K562 (cell line): ENCODE measurements around the gene NOL12. TPM values are rescaled to one million over a fixed set of nuclear protein-coding genes. Genes with fewer than 3 reads are reported as not detected.

Experiments
- ATAC-seq: fragments of 200-7000 bp; cut with Tn5 transposase; 3 replicates; pipeline ENCODE4 v1.9.1; 2020; ENCODE audit warnings: moderate library complexity
- BruUV-seq: library from RNA; stranded (reverse); fragments of 400-500 nt; replicated peaks from 2 replicates; lab custom pipeline; 2021; lab: Mats Ljungman, UMichigan
- CTCF ChIA-PET: fragments of 300-600 bp; formaldehyde crosslinking; extraction: SDS; loops from one replicate; lab custom pipeline; 2021; ENCODE audit warnings: low intra/inter-chr PET ratio; lab: Yijun Ruan, JAX
- POLR2A ChIA-PET: fragments of 300-600, 350-650 bp; sonication (Branson Sonifier 250); formaldehyde crosslinking; extraction: SDS; loops from one replicate; lab custom pipeline; 2021; ENCODE audit warnings: antibody characterized with exemption, inconsistent platforms; lab: Yijun Ruan, JAX
- DNase-seq, 4 experiments: peaks; one replicate each; pipeline versions ENCODE4 v3.0.0 to v3.0.0-alpha.2; 2011 to 2018; ENCODE audit warnings: low spot score in 3 of 4, mixed read lengths in 3 of 4; ENCODE audit errors: extremely low read depth in 1 of 4
- FAIRE-seq: peaks from 2 replicates; lab custom pipeline; 2011; peaks lifted over from hg19 to GRCh38; lab: Jason Lieb, UNC
- H2AFZ ChIP-seq: 2 replicates; pipeline ENCODE4 v1.6.0; 2011; ENCODE audit warnings: low read depth, low read length, control low read depth, inconsistent platforms
- H3K27ac ChIP-seq: fragments of 200-600 bp; 3 replicates; pipeline ENCODE4 v1.8.0; 2011; ENCODE audit warnings: low read depth, mild to moderate bottlenecking, control low read depth, inconsistent platforms, low read length, moderate library complexity, mixed read lengths; ENCODE audit errors: extremely low read depth
- H3K27me3 ChIP-seq, 2 experiments: fragments of 300-600 bp in 1 of 2; 2 replicates in 1 of 2; 3 replicates in 1 of 2; pipeline versions ENCODE4 v1.6.0 to v1.8.0; 2011; ENCODE audit warnings: inconsistent platforms in 2 of 2, low read length in 2 of 2, mild to moderate bottlenecking in 1 of 2, mixed read lengths in 1 of 2, moderate library complexity in 1 of 2; ENCODE audit not compliant: control insufficient read depth in 2 of 2, insufficient read depth in 2 of 2
- H3K36me3 ChIP-seq: fragments of 300-600 bp; 3 replicates; pipeline ENCODE4 v1.8.0; 2011; ENCODE audit warnings: mild to moderate bottlenecking, low read length, inconsistent platforms; ENCODE audit not compliant: control insufficient read depth, insufficient read depth
- H3K4me1 ChIP-seq, 2 experiments: fragments of 200-600 bp in 1 of 2; replicated peaks in 1 of 2; 2 replicates in 1 of 2; 3 replicates in 1 of 2; pipeline versions ENCODE4 v1.5.1 to v1.8.0; 2011; ENCODE audit warnings: inconsistent platforms in 2 of 2, low read length in 2 of 2, mild to moderate bottlenecking in 1 of 2, mixed read lengths in 1 of 2, moderate library complexity in 1 of 2; ENCODE audit not compliant: control insufficient read depth in 2 of 2, insufficient read depth in 2 of 2
- H3K4me2 ChIP-seq: 2 replicates; pipeline ENCODE4 v1.6.1; 2011; ENCODE audit warnings: low read length, control low read depth, inconsistent platforms, mixed read lengths; ENCODE audit not compliant: insufficient read depth
- H3K4me3 ChIP-seq: fragments of 200-600 bp; sonication (generic), shearing (Covaris generic); 2 replicates; pipeline ENCODE4 v1.5.1; 2016; ENCODE audit warnings: control low read depth, inconsistent platforms
- H3K79me2 ChIP-seq: fragments of 200-600 bp; 3 replicates; pipeline ENCODE4 v1.8.0; 2011; ENCODE audit warnings: low read length, inconsistent platforms; ENCODE audit not compliant: control insufficient read depth, insufficient read depth
- H3K9ac ChIP-seq, 2 experiments: 2 replicates each; pipeline versions ENCODE4 v1.6.0 to v1.6.1; 2011; ENCODE audit warnings: low read depth in 2 of 2, low read length in 2 of 2, control low read depth in 1 of 2, inconsistent platforms in 1 of 2, mild to moderate bottlenecking in 1 of 2, mixed read lengths in 1 of 2; ENCODE audit not compliant: insufficient read depth in 1 of 2
- H3K9me1 ChIP-seq: one replicate; pipeline ENCODE4 v1.6.0; 2011; ENCODE audit warnings: inconsistent platforms, mild to moderate bottlenecking, low read length, moderate library complexity; ENCODE audit not compliant: control insufficient read depth, insufficient read depth
- H3K9me3 ChIP-seq: replicated peaks from 2 replicates; pipeline ENCODE4 v1.5.1; 2011; ENCODE audit warnings: low read depth, low read length, inconsistent platforms; ENCODE audit not compliant: control insufficient read depth, insufficient read depth
- H4K20me1 ChIP-seq: replicated peaks from 2 replicates; pipeline ENCODE4 v1.6.1; 2011; ENCODE audit warnings: low read length, inconsistent platforms, mixed read lengths; ENCODE audit not compliant: control insufficient read depth, insufficient read depth
- CEBPG ChIP-seq, 3 experiments: fragments of 200-800 bp in 1 of 3; sonication (Bioruptor generic) in 1 of 3; sonication (generic) in 1 of 3; formaldehyde crosslinking in 1 of 3; IDR thresholded peaks in 2 of 3; conservative IDR thresholded peaks in 1 of 3; 2 replicates each; pipeline versions ENCODE4 v1.6.1 to v1.8.0; 2016 to 2022; ENCODE audit warnings: missing compliant biosample characterization in 2 of 3, missing genetic modification characterization in 2 of 3, mild to moderate bottlenecking in 1 of 3, missing genetic modification reagents in 1 of 3
- CXXC5 ChIP-seq: fragments of 250-450 bp; sonication (Bioruptor Pico); IDR thresholded peaks from 2 replicates; pipeline ENCODE4 v1.8.0; 2022; ENCODE audit warnings: inconsistent platforms, mild to moderate bottlenecking, moderate library complexity
- EWSR1 ChIP-seq: fragments of 450-650 bp; IDR thresholded peaks from 2 replicates; pipeline ENCODE4 v1.6.1; 2018; ENCODE audit warnings: borderline replicate concordance, mild to moderate bottlenecking, low read depth, moderate library complexity; ENCODE audit not compliant: partially characterized antibody
- KLF10 ChIP-seq: fragments of 250-450 bp; sonication (Bioruptor Pico); IDR thresholded peaks from 2 replicates; pipeline ENCODE4 v1.6.1; 2021; ENCODE audit warnings: matching md5 sums
- NRF1 ChIP-seq, 2 experiments: fragments of 450-650 bp; IDR thresholded peaks in 1 of 2; conservative IDR thresholded peaks in 1 of 2; 2 replicates each; pipeline ENCODE4 v1.6.1; 2014; ENCODE audit warnings: mild to moderate bottlenecking in 2 of 2
- RBM15 ChIP-seq: fragments of 200-400 bp; formaldehyde crosslinking; IDR thresholded peaks from 2 replicates; pipeline ENCODE4 v1.6.1; 2018; ENCODE audit warnings: mild to moderate bottlenecking, low read length, moderate library complexity; ENCODE audit not compliant: insufficient read depth
- SFPQ ChIP-seq: fragments of 200-400 bp; formaldehyde crosslinking; IDR thresholded peaks from 2 replicates; pipeline ENCODE4 v1.6.1; 2017; ENCODE audit warnings: mild to moderate bottlenecking, low read depth, low read length, moderate library complexity
- SNIP1 ChIP-seq: fragments of 450-650 bp; IDR thresholded peaks from 2 replicates; pipeline ENCODE4 v1.7.1; 2017; ENCODE audit warnings: low read depth, mild to moderate bottlenecking
- ZBTB33 ChIP-seq: sonication (generic); formaldehyde crosslinking; IDR thresholded peaks from 2 replicates; pipeline ENCODE4 v1.8.1; 2023; ENCODE audit warnings: mild to moderate bottlenecking, missing genetic modification reagents
- ZNF121 ChIP-seq: sonication (generic); formaldehyde crosslinking; conservative IDR thresholded peaks from 2 replicates; pipeline ENCODE4 v1.8.0; 2022; ENCODE audit warnings: missing genetic modification reagents
- ZNF584 ChIP-seq: fragments of 200-800 bp; sonication (Bioruptor generic); IDR thresholded peaks from 2 replicates; pipeline ENCODE4 v1.6.1; 2016; ENCODE audit warnings: low read depth, mild to moderate bottlenecking, missing genetic modification characterization, missing compliant biosample characterization
- WGBS: fragments of 100-300 bp; shearing (Covaris generic); methylation state at CpG from one replicate; pipeline ENCODE4 v1.1.6; 2016; ENCODE audit warnings: low coverage, mixed read lengths; ENCODE audit not compliant: insufficient coverage; ENCODE audit errors: missing lambda C conversion rate; 5-methylcytosine and 5-hydroxymethylcytosine counted together
- in situ Hi-C: fragments of 300-500 bp; cut with MboI; formaldehyde crosslinking; loops from 4 replicates; pipeline ENCODE4 v1.15.0; 2018; ENCODE audit warnings: inconsistent platforms, mixed read lengths
- intact Hi-C: fragments of 100-400 bp; cut with micrococcal nuclease; formaldehyde crosslinking; loops from 2 replicates; pipeline ENCODE4 v1.14.2; 2022
- polyA plus RNA-seq, 8 experiments: library from polyadenylated mRNA; depleted of rRNA in 4 of 8; stranded (reverse) in 5 of 8; unstranded in 3 of 8; fragments of >200 nt; fragmentation: Nextera tagmentation in 2 of 8; fragmentation: Illumina TruSeq in 1 of 8; extraction: Ambion mirVana in 2 of 8; extraction: Trizol in 1 of 8; gene quantifications; 2 replicates each; pipeline versions ENCODE4 v1.2.1 to v1.2.3, GENCODE V29; 2011 to 2014; ENCODE audit warnings: inconsistent platforms in 1 of 8, missing spikeins in 1 of 8
- total RNA-seq, 7 experiments: library from RNA; depleted of rRNA in 6 of 7; stranded (reverse); fragments of >200 nt in 6 of 7; fragmentation: Illumina TruSeq in 2 of 7; extraction: Trizol in 2 of 7; gene quantifications; 2 replicates each; pipeline versions ENCODE4 v1.2.1 to v1.2.3, GENCODE V29; 2011 to 2021; ENCODE audit warnings: low replicate concordance in 1 of 7

Gene NOL12
- total and polyA plus RNA-seq, 9 of the 15 experiments (the other 6 are each of a cell fraction or from before 2014, with no cell fraction given), result 2.8 to 40.9 (median 28.5) TPM

GRCh38 chr22:37714634-37715033, 28.5 kb downstream of the NOL12 start:
- Histone ChIP-seq H3K9me1 (no peaks in the 10 kb centered on the region), H3K27me3 (no peaks in the 10 kb centered on the region), H3K4me1 (peaks cover 0 to 11% of the 10 kb centered on the region in 2 experiments; a peak in 2 of 5 replicates), H3K9ac (no peak overlapping the region), H3K27ac (no peak overlapping the region), H3K79me2 (no peaks in the 10 kb centered on the region), H3K4me2 (no peak overlapping the region), H3K4me3 (no peak overlapping the region), H4K20me1 (no peaks in the 10 kb centered on the region), H3K9me3 (no peaks in the 10 kb centered on the region), H3K36me3 (no peaks in the 10 kb centered on the region), H2AFZ (no peak overlapping the region)
- no TSS peak for BruUV-seq
- in situ Hi-C loops, result no loop called here
- ChIA-PET POLR2A (interaction anchor here (0.6 to 0.7 kb wide), 2 partner anchors 101 to 449 kb away, joined by 3 read pairs; no protein-coding TSS in a partner anchor), CTCF (no interaction called here)
- FAIRE-seq, result no peak
- no peak for DNase-seq
- 50% methylated on average over 1 of the region's 2 CpGs for WGBS
- intact Hi-C loops, result no loop called here
- no peak for TF ChIP-seq RBM15
- TF ChIP-seq ZNF121 (CRISPR knock-in tag), result peak; percentile 72
- ATAC-seq, result no peak

GRCh38 chr22:37715760-37716159, 29.6 kb downstream of the NOL12 start:
- no peak overlapping the region for H2AFZ ChIP-seq
- H3K9ac ChIP-seq, result peak overlapping the region in 1 of 2 experiments; percentile 45; a peak in 1 of 4 replicates
- no peaks in the 10 kb centered on the region for H3K36me3 ChIP-seq
- ATAC-seq (no peak), FAIRE-seq (no peak), DNase-seq (peak in 1 of 4 experiments; percentile 26)
- ChIA-PET POLR2A (interaction anchor here (0.6 kb wide), 2 partner anchors 14 to 683 kb away, joined by 3 read pairs; no protein-coding TSS in a partner anchor), CTCF (no interaction called here)
- H3K79me2 ChIP-seq, result no peaks in the 10 kb centered on the region
- H4K20me1 ChIP-seq, result no peaks in the 10 kb centered on the region
- no peak overlapping the region for H3K4me2 ChIP-seq
- BruUV-seq, result no TSS peak
- H3K27me3 ChIP-seq, result no peaks in the 10 kb centered on the region
- H3K4me1 ChIP-seq, result peaks cover 0 to 4% of the 10 kb centered on the region in 2 experiments; a peak in 2 of 5 replicates
- WGBS, result 20% methylated on average over 2 of the region's 7 CpGs
- no peak overlapping the region for H3K4me3 ChIP-seq
- H3K27ac ChIP-seq, result no peak overlapping the region
- intact Hi-C loops, result no loop called here
- in situ Hi-C loops, result no loop called here
- H3K9me3 ChIP-seq, result no peaks in the 10 kb centered on the region
- H3K9me1 ChIP-seq, result no peaks in the 10 kb centered on the region
- TF ChIP-seq ZBTB33, result no peak
- TF ChIP-seq CEBPG (CRISPR knock-in tag; IDR thresholded peaks at IDR 0.05), result no peak
- TF ChIP-seq CEBPG (tag; conservative IDR thresholded peaks at IDR 0.05 in 1 of 2, IDR thresholded peaks at IDR 0.05 in 1 of 2), result no peak
- TF ChIP-seq CXXC5 (CRISPR knock-in tag), result no peak
- TF ChIP-seq EWSR1, result no peak
- no peak for TF ChIP-seq SNIP1
- no peak for TF ChIP-seq KLF10 (CRISPR knock-in tag)
- no peak for TF ChIP-seq NRF1 (conservative IDR thresholded peaks at IDR 0.05 in 1 of 2, IDR thresholded peaks at IDR 0.05 in 1 of 2)
- no peak for TF ChIP-seq SFPQ
- no peak for TF ChIP-seq ZNF584 (CRISPR knock-in tag)
